Measurements from ENCODE around the gene PIAS1.
"Not testable (repeated sequence)": the region's sequence is repeated elsewhere in the genome, so short reads cannot be mapped to it uniquely, and the experiment has no call there.

The PIAS1 gene

DNA sequence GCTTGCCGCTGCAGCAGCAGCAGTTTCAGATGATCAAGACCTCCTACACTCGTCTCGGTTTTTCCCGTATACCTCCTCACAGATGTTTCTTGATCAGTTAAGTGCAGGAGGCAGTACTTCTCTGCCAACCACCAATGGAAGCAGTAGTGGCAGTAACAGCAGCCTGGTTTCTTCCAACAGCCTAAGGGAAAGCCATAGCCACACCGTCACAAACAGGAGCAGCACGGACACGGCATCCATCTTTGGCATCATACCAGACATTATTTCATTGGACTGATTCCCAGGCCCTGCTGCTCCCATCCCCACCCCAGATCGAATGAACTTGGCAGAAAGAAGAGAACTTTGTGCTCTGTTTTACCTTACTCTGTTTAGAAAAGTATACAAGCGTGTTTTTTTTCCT, 133.4 kb downstream of the PIAS1 start:
- no peak for DNase-seq

DNA sequence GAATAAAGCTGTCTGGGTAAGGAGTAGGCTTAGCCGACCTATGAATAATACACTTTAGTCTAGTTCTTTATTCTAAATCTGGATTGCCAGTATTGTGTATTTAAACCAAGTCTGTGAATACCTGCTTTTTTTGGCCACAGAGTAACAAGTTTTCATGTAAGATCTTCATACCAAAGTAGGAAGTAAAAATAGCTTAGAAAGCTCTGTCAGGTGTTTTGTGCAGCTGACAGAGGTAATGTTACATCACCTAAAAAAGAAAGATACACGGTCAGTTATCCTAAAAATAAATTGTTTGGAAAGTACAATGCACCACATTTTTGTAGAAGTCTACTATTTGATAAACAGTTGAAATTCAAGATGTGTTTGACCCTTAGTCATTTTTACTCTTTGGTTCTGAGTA, 134.5 kb downstream of the PIAS1 start:
- DNase-seq: no peak

DNA sequence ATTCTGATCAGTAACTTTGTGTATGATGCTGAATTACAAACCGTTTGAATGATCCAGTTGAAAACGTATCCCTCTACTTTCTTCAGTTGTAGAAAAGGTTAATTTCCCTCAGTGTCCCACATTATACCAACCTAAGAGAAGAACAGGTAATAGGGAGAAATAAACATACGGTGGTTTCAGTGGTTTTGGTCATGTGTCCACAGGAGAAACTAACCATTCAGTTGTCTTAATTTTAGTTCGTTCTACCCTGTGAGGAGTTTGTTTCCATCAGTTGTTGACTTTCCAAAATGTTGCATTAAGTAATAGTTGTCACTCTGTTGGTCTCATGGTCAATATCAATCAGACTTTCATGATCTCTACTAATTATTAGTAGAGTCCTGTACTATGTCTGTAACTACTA, 135.9 kb downstream of the PIAS1 start:
- DNase-seq: no peak

DNA sequence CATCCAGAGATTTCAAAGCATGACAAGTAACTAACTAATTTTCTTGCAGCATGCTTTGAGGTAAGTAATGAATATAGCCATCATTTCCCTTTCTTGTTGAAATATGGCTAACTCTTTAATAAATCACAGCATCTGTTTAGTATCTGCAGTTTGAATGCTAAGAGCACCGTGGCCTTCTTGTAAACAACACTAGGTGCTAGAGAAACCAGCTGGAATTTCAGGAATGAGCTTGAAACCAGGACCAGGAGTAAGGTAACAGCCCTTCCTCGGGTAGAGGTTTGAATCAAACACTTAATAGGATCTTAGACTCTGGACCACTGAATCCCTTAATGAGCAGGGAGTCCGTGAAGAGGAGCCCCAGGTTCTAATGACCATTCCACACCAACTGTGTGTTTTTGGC, 137.4 kb downstream of the PIAS1 start:
- DNase-seq: no peak

DNA sequence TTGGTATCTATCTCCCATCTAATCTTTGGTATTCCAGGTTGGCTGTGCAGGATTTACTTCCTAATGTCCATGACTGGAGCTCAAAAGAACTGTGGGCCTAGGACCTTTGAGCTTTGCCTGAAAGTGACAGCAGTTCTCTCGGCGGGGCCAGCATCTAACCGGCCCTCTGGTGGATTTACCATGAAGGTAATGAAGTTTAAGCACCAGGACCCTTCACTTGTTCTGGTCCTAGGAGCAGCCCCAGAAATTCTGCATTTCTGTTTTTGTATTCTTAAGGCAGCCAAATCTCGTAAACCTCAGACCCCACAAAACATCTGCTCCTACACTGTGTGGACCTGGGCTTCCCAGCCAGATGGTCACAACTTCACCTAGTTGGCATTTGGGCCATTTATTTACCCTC, 138.0 kb downstream of the PIAS1 start:
- DNase-seq: no peak

DNA sequence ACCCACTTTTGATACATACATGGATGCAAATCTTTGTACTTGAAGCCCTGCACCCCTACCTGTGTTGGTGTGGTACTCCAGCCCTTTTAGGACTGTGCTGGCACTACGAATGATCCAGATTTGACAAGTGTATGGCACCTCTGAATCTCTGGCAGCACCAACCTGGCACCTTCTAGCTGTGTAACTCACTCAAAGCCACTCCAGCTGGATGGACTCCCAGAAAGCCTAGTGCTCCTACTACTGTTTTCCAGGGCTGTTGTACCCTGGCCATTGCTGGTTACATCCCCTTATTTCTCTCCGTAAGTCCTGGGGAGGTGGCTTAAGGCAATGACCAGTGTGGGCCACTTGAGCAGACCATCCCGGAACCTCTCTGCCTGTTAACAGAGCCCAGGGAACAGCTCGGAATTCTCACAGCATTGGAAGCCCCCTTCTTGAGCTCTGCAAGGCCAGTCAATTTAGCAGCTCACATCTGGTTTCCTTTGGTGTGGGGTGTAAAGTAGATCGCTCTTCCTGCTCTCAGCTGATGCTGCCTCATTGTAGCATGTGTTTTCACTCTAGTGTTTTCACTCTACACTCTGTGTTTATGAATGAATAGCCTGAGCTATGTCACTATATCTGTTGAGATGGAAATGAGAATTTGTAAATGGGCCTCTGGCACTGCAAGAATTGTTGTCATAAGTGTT, 138.8 kb downstream of the PIAS1 start:
- DNase-seq: no peak

DNA sequence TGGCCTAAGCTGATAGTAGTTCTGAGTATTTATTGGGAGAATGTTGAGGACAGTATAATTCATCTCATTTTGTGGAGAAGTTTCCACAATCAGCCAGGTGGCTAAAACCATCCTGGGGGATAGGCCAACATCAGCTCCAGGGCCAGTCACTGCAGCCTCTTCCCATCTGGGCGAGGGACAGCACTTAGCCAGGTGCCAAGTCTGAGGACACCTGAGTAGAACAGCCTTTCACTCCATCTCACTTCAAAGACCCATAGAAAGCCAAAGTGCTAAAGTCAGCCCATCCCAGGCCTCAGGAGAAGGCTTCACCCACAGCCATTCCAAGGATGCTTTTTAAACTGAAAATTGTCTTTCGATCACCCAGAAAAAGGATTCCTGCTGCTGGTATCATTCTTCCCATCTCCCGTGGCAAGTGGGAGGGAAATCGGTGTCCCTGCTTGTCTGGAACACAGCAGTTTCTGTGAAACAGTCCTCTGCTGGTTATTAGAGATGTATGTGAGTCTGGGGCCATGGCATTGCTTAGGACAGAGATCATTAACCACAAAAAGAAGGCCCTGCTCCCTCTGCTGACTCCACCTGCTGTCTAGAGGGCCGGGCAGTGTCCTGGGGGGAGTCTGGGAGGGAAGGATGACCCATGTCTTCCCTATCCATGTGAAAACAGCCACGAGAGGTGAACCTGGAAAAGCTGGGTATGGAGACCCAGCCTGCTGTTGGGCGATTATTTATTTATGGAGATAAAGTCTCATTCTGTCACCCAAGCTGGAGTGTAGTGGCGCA, 141.4 kb downstream of the PIAS1 start:
- DNase-seq: no peak

DNA sequence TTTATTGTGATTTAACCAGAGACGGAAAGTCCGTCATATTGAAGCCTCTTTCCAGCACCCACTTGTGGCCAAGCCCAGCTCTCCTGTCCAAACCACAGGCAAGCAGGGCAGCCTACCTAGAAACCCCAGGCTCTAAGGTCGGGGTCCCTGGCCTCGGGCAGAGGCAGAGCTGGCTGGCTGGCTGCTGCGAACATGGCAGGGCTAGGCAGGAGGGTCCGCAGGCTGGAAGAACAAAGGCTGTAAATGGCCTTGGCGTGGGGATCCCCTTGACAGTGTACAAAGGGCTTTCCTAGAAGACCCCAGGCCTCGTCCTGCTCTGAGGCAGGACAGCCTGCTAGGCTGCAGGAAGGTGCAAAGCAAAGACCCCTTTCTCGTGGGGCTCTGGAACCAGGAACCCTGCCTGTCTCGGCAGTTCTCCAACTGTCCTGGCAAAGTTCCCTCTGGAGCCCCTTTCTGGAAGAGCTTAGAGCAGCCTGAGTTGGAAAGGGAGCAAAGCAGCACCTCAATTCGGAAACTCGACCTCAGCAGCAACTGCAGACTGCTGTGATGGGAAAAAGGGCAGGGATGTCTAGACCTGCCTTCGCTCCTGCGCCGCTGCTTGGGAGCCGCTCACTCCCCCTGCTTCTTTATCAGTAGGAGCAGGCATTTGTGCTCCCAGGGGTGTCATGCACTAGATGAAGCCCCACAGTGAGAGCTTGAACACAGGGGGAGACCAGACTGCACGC, 142.5 kb downstream of the PIAS1 start:
- no peak for DNase-seq

DNA sequence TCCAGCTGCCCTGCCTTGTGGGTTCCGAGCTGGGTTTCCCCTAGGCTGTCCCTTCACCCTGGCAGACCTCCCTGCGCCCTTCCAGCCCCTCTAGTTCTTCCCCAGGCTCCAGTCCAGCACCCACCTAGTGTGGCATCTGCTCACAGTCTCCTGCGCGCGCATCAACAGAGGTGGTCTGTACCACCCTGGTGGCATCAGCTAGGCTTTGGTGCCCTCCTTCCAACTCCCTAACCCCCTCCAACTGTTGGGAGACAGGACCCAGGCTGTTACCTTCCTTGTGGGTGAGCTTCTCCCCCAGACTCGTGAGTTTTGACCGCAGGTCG, 143.0 kb downstream of the PIAS1 start:
- DNase-seq: no peak

DNA sequence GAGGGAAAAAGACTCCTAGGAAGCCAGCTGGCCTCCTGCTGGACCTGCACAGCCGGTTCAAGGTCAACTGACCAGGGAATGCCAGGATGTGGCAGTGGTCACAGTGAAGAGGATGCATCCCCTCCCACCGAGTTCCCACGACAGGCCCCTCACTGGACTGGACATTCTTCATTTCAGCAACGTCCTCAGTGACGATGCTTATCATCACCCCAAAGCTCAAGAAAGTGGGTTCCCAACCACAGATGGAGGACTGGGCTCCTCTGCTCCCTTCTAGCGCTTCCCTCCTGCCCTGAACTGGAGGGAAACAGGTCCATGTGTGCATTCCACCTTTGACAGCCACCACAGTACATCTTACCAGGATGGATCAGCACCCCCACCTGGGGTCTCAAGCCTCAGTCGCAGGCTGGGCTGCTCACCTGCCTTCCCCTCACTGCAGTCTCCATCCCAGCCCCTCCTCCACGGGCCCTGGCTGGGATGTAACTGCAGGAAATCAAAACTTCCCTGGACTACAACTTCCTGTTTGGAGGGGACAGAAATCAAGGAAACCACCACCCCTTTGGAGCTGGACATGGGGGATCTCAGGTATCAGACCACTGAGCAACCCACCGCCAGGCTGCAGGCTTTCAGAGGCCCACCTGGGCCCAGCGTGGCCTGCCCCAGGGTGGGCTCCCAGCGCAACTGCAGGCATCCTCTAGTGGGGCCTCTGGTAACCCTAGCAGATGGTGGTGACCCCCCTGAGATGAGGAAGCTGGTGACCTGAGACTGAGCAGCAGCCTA, 143.7 kb downstream of the PIAS1 start:
- no peak for DNase-seq

DNA sequence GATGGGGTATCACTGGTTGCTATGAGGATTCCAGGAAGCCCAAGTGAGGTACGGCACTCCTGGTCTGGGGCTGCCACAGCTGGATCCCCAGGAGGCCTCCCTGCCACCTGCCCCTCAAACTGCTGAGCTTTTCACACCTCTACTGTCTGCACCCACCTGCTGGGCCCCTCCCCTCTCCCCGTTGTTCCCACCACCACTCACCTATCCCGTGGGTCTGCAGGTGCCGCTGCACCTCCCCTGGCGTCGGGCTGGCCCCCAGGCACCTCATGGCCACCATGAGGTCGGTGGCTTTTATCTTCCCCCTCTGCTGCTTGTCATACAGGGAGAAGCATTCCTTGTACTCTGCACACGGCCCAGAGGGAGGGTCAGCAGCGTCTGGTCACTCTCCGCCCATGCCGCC, 145.2 kb downstream of the PIAS1 start:
- no peak for DNase-seq

DNA sequence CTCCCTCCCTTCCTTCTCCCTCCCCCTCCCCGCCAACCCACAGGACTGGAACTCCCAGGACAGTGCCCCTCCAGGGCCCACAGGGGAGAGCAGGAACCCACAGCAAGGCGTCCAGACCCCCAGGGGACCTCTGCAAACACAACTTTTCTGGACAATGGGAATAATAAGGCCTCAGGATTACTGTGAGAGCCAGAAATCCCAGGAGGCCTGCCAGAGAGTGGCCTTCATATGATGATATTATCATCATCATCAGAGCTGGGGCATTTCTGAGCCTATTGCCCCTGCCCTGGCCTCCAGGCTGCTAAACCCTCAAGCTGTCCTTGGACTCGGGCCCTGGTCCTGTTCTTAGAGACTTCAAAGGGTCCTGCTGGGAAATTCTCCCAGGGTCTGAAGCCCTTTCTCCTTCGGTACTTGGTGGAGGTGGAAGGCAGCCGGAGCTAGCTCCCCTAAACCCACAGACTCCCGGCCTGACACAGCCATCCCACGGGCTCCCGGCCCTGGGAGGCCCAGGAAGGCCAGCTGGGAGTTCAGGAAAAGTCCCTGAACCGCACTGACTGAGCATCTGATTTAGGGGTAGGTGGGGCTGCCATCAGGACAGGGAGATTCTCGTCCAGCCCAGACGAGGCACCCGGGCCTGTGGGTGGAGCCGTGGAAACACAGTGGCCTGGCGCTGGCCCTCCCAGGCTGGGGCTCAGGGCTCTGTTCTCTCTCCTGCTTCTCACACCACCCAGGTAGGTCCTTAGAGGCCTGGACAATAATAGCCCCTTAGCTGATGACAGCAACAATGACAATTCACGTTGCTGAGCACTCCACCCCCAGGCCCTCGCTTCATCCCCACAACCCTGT, 146.1 kb downstream of the PIAS1 start:
- DNase-seq: no peak

DNA sequence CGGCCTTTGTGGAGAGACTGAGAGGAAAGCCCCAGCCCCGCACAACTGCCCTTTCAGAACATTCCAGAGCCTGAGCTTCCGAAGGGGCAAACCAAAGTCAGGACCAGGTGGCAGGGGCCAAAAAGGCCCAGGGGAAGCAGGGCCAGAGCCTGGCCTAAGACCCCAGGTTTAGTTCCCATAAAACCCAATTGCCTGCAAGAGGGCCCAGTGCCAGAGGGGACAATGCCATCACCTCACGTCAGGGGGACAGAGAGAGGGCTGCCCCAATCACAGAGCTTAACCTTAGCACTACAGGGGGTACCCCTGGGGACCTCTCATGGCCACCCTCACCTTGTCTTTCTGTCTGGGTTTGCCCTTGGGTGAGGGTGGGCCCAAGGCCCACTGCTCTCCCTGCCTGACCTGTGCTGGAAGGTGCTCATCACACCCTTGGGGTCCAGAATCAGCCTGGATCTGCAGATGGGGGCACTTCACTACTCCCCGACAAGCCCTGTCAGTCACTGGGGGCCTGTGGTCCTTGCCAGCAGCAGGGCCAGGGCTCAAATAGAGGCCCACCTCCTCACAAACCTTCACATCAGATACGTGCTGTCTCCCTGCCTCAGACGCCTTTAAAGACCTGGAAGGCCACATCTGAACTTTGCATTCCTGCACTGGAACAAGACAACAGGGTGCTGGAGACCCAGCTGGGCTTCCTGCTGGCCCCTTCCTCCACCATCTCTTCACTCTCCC, 147.2 kb downstream of the PIAS1 start:
- no peak for DNase-seq

DNA sequence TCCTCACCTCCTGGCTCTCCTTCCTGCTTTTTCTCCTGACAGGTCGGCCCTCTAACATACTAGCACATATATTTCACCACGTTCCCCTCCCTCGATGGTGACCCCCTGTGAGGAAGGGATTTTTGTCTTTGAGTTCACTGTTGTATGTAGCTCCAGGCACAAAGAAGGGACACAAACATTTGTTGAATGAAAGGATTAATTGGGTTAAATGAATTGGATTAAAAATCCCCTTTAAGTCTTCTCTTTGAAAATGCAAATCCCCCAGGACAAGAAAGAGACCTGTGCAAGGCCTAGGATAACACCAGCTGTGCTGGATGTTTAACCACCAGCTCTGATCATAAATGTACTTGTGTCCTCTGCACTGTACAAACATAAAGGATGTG, 147.8 kb downstream of the PIAS1 start:
- DNase-seq: no peak

DNA sequence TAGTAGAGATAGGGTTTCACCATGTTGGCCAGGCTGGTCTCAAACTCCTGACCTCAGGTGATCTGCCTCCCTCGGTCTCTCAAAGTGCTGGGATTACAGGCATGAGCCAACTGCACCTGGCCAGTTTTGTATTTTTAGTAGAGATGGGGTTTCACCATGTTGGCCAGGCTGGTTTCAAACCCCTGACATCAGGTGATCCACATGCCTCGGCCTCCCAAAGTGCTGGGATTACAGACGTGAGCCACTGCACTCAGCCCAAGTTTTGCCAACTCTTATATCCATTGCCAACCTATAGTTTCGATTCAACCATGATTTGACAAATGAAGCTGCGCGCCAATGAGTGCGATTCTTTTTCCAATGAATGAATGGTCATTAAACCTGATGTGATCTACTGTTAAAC, 148.9 kb downstream of the PIAS1 start:
- not testable (repeated sequence) for DNase-seq

DNA sequence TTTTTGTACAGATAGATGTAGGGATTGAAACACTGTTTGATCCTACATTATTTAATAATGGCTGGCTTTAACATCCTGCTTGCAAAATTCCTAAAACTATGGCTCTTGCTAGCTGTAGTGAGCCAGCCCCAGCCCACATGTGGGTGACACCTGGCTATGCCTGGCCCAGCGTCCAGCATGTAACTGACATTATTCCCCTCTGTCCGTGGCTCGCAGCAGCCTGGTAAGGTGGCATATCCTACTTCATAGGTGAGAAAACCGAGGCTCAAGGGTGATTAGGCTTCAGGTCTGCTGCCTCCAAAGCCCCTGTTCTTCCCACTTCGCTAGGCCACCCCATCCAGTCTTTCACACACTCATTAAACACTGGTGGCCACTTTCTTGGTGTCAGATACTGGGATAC, 149.4 kb downstream of the PIAS1 start:
- DNase-seq: no peak

DNA sequence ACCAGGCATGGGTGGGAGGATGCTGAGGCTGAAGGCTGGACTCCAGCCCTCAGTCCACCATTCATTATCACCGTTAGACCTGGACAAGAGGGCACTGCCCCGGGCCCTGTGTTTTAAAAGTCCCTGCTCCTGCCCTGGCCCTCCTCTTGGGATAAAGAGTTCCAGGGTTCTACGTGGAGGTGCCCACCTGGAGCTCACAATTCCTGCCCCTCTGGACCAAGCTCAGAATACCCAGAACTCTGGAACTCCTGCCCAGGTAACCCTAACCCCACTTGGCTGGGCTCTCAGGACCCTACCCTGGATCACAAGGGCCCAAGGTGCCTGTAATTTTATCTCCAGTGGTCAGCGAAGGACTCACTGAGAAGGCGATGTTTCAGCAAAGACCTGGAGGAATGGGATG, 149.8 kb downstream of the PIAS1 start:
- DNase-seq: no peak

DNA sequence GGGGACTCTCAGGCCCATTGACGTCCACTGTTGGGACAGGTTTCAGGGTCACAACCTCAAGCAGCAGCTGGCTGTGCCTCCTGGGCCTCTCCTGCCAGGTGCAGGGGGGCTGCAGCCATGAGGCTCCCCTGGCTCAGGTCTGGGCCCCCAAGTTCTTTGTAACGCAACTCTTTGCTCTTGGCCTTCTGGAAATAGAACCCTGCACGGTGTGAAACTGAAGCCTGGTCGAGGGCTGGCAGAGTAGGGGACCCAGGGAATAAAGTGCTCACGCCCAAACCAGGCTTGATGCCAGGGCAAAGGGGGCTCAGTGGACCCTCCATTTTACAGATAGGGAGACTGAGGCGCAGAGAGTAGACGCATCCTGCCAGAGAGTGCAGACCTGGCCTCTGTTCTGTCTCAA, 150.2 kb downstream of the PIAS1 start:
- no peak for DNase-seq

DNA sequence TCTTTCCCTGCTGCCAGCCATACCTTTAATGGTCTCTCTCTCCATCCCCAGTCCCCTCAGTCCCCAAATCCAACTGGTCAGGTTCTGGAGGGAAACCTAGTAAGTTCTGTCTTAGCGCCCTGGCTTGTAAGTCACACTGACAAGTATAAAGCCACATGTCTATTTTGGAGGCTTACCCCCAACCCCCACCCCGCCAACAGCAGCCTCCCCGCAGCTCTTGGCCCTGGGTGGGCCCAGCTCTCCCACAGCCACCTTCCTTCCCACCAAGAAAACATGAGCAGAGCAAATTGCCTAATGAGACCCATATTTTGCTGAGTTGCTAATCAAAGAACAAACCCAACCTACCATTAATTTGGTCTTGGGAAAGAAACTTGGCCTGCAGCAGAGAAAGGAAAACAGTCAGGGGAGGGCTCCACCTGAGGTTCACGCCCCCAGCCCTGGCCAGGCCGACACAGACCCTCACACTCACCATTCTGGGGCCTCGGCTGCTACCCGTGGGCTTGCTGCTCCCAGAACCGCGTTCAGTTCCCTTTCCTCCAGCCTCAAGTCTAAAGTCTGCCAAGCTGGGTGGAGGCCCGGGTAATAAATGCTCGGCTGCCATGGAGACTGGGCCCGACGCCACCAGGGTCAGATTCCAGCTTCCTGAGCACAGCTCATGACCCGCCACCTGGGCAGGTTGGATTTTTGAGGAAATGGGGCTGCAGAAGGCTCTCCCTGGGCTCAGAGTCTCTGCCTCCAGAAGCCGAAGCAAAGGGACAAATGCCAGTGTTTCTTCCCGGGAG, 150.9 kb downstream of the PIAS1 start, which contains the start of gene CALML4:
Gene CALML4, minus strand, starts transcription at position 557 of the 782 bp plus-strand sequence. Its CDS starts 85 bp downstream, at position 472.
- peak; percentile 59 to 91 for DNase-seq

DNA sequence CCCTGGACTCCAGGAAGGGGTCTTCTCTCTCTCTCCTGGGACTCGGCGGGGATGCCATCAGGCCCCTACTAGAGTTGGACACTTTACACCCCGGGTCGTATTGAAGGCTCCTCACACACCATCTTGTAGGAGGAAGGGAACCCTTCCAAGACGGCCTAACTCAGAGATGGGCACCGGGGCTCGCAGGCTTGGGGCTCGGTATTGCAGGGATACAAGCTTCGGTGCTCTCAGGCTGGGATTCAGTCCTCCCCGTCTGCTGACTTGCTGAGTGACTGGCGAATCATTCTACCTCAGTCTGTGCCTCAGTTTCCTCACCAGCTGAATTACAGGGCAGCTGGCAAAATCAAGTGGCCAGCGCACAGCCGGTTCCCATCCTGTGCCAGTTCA, 151.4 kb downstream of the PIAS1 start:
- no peak for DNase-seq

Measured in NCI-H526 (cell line).